ENCODE data around the gene ARL15.

DNA sequence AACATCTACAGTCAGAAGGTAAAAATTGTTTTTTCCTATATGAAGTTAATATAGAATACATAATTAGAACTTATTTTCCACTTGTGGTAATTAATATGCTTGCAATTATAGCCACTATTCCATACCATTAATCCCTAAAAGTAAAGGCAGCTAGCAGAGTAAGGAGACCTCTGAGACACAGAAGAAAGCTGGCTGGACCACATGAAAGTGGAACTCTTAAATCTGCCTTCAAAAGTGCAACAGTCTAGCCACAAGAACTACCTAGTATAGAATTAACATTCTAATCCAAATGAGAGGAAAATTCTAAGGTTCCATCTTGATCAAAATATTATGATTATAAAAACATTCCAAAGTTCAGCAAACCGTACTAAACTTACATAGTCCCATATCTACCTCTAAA lies 37.6 kb downstream of the ARL15 start:
- TF ChIP-seq CTCF (IDR thresholded peaks at IDR 0.05) (no peak), EZH2 (IDR thresholded peaks at IDR 0.05; ENCODE audit: borderline replicate concordance, insufficient read depth, low read depth, low read length, poor library complexity, severe bottlenecking) (no peak)

Measured in B cell (primary cell).